Liver (tissue), 9 donors: ENCODE data around the gene PERCC1. TPM values are rescaled to one million over a fixed set of nuclear protein-coding genes. Genes with fewer than 3 reads are reported as not detected.

Source experiments
- DNase-seq: peaks from one replicate; pipeline ENCODE4 v3.0.0-alpha.2; 2017; ENCODE audit warnings: low spot score
- H3K27ac ChIP-seq, 2 donors: one replicate each; pipeline ENCODE4 v1.7.0; 2013; ENCODE audit warnings: inconsistent platforms in 2 of 2, low read length in 2 of 2, control low read depth in 1 of 2, low read depth in 1 of 2, mild to moderate bottlenecking in 1 of 2
- H3K27me3 ChIP-seq, 4 donors: one replicate each; pipeline versions ENCODE4 v1.6.1 to v1.7.0; 2013; ENCODE audit warnings: low read length in 3 of 4, inconsistent platforms in 1 of 4, mild to moderate bottlenecking in 1 of 4, moderate library complexity in 1 of 4; ENCODE audit not compliant: control insufficient read depth in 4 of 4, insufficient read depth in 4 of 4
- H3K36me3 ChIP-seq, 4 donors: one replicate each; pipeline versions ENCODE4 v1.6.1 to v1.7.0; 2013; ENCODE audit warnings: low read length in 3 of 4, mild to moderate bottlenecking in 3 of 4, low read depth in 1 of 4, moderate library complexity in 1 of 4; ENCODE audit not compliant: control insufficient read depth in 4 of 4, insufficient read depth in 3 of 4
- H3K4me1 ChIP-seq, 4 donors: one replicate each; pipeline versions ENCODE4 v1.6.1 to v1.7.0; 2013; ENCODE audit warnings: low read length in 3 of 4, mild to moderate bottlenecking in 3 of 4, moderate library complexity in 1 of 4; ENCODE audit not compliant: control insufficient read depth in 4 of 4, insufficient read depth in 4 of 4
- H3K4me3 ChIP-seq, 3 donors: one replicate each; pipeline versions ENCODE4 v1.6.1 to v1.7.0; 2013; ENCODE audit warnings: low read length in 3 of 3, control low read depth in 1 of 3, low read depth in 1 of 3, mild to moderate bottlenecking in 1 of 3
- H3K9ac ChIP-seq, 2 donors: one replicate each; pipeline ENCODE4 v1.7.0; 2013; ENCODE audit warnings: low read length in 2 of 2, mild to moderate bottlenecking in 2 of 2, moderate library complexity in 2 of 2, control low read depth in 1 of 2, low read depth in 1 of 2
- H3K9me3 ChIP-seq, 4 donors: one replicate each; pipeline versions ENCODE4 v1.6.1 to v1.7.0; 2013; ENCODE audit warnings: low read length in 3 of 4; ENCODE audit not compliant: control insufficient read depth in 4 of 4
- ATF3 ChIP-seq: IDR thresholded peaks from 2 replicates; pipeline ENCODE4 v1.6.1; 2016; ENCODE audit warnings: antibody characterized with exemption
- CTCF ChIP-seq: fragments of 150-350 bp; IDR thresholded peaks from 2 replicates; pipeline ENCODE4 v1.5.1; 2017; ENCODE audit warnings: improper control_type of control experiment, low read depth, low read length; ENCODE audit not compliant: missing input control
- EGR1 ChIP-seq, 2 donors: IDR thresholded peaks; 2 replicates each; pipeline ENCODE4 v1.6.1; 2016 to 2018; ENCODE audit warnings: antibody characterized with exemption in 2 of 2, low read depth in 2 of 2
- FOXA2 ChIP-seq: IDR thresholded peaks from 2 replicates; pipeline ENCODE4 v1.6.1; 2016; ENCODE audit warnings: antibody characterized with exemption
- GABPA ChIP-seq, 2 donors: IDR thresholded peaks in 1 of 2; conservative IDR thresholded peaks in 1 of 2; 2 replicates each; pipeline ENCODE4 v1.6.1; 2016; ENCODE audit warnings: antibody characterized with exemption in 2 of 2, mild to moderate bottlenecking in 1 of 2, moderate library complexity in 1 of 2
- HNF4A ChIP-seq, 2 donors: conservative IDR thresholded peaks; 2 replicates each; pipeline ENCODE4 v1.6.1; 2016; ENCODE audit warnings: antibody characterized with exemption in 2 of 2, mild to moderate bottlenecking in 2 of 2
- HNF4G ChIP-seq: IDR thresholded peaks from 2 replicates; pipeline ENCODE4 v1.6.1; 2016; ENCODE audit warnings: antibody characterized with exemption
- JUND ChIP-seq, 2 donors: IDR thresholded peaks; 2 replicates each; pipeline ENCODE4 v1.6.1; 2016; ENCODE audit warnings: antibody characterized with exemption in 2 of 2
- MAX ChIP-seq: IDR thresholded peaks from 2 replicates; pipeline ENCODE4 v1.6.1; 2016; ENCODE audit warnings: antibody characterized with exemption
- RAD21 ChIP-seq, 2 donors: IDR thresholded peaks; 2 replicates each; pipeline ENCODE4 v1.6.1; 2016; ENCODE audit warnings: antibody characterized with exemption in 2 of 2, mild to moderate bottlenecking in 2 of 2
- REST ChIP-seq: IDR thresholded peaks from 2 replicates; pipeline ENCODE4 v1.6.1; 2016; ENCODE audit warnings: antibody characterized with exemption, mild to moderate bottlenecking
- RXRA ChIP-seq, 2 donors: IDR thresholded peaks; 2 replicates each; pipeline ENCODE4 v1.6.1; 2017 to 2018; ENCODE audit warnings: antibody characterized with exemption in 2 of 2, mild to moderate bottlenecking in 1 of 2
- SP1 ChIP-seq: IDR thresholded peaks from 2 replicates; pipeline ENCODE4 v1.6.1; 2018; ENCODE audit warnings: antibody characterized with exemption, mild to moderate bottlenecking
- YY1 ChIP-seq: IDR thresholded peaks from 2 replicates; pipeline ENCODE4 v1.6.1; 2016; ENCODE audit warnings: antibody characterized with exemption, mild to moderate bottlenecking
- ZBTB33 ChIP-seq: IDR thresholded peaks from 2 replicates; pipeline ENCODE4 v1.6.1; 2016; ENCODE audit warnings: antibody characterized with exemption
- WGBS: extraction: QIAGEN DNeasy Blood & Tissue Kit; methylation state at CpG from one replicate; pipeline ENCODE4 v1.1.7; 2013; 5-methylcytosine and 5-hydroxymethylcytosine counted together
- polyA plus RNA-seq, 2 donors: library from polyadenylated mRNA; stranded (reverse) in 1 of 2; unstranded in 1 of 2; fragments of 200-250 nt in 1 of 2; fragments of >200 nt in 1 of 2; fragmentation: Nextera tagmentation in 1 of 2; extraction: Ambion mirVana in 1 of 2; gene quantifications; one replicate each; pipeline versions ENCODE4 v1.2.1 to v1.2.3, GENCODE V29; 2013 to 2015
- total RNA-seq, 2 donors: library from RNA; depleted of rRNA; stranded (reverse); fragments of >200 nt; gene quantifications; one replicate each; pipeline ENCODE4 v1.2.3, GENCODE V29; 2014
- donor health status: healthy.
- donor health status: healthy.
- donor health status: healthy.
- donor health status: healthy.
- donor health status: healthy.

Gene PERCC1
- total and polyA plus RNA-seq, 4 donors = 0.50 to 4.7 TPM; not detected in 2

GRCh38 chr16:1471569-1472194 lies 40.8 kb downstream of the PERCC1 start:
- no peaks in the 10 kb centered on the region for H3K36me3 ChIP-seq
- no peak for DNase-seq
- TF ChIP-seq GABPA (IDR thresholded peaks at IDR 0.05 in 1 of 2, conservative IDR thresholded peaks at IDR 0.05 in 1 of 2) (no peak), YY1 (no peak), REST (no peak), RAD21 (IDR thresholded peaks at IDR 0.05) (no peak), MAX (no peak), ATF3 (no peak), HNF4A (conservative IDR thresholded peaks at IDR 0.05) (no peak), EGR1 (IDR thresholded peaks at IDR 0.05; ENCODE audit: low read depth in 2 of 2) (no peak), RXRA (IDR thresholded peaks at IDR 0.05) (no peak), HNF4G (no peak), ZBTB33 (no peak), JUND (IDR thresholded peaks at IDR 0.05) (no peak), SP1 (no peak)
- no peaks in the 10 kb centered on the region for H3K9me3 ChIP-seq
- no peak overlapping the region for H3K27ac ChIP-seq
- H3K4me3 ChIP-seq = no peak overlapping the region
- H3K9ac ChIP-seq = no peak overlapping the region
- peaks cover 13 to 35% (median 24%) of the 10 kb centered on the region in 4 donors for H3K4me1 ChIP-seq
- WGBS = 83% methylated on average over 26 of the region's 26 CpGs
- no peaks in the 10 kb centered on the region for H3K27me3 ChIP-seq

- no peaks in the 10 kb centered on the region for H3K36me3 ChIP-seq
- H3K4me1 ChIP-seq = peaks cover 13 to 35% (median 24%) of the 10 kb centered on the region in 4 donors
- H3K4me3 ChIP-seq = no peak overlapping the region
- no peaks in the 10 kb centered on the region for H3K27me3 ChIP-seq
- H3K27ac ChIP-seq = no peak overlapping the region
- H3K9ac ChIP-seq = no peak overlapping the region
- WGBS = 76% methylated on average over 3 of the region's 3 CpGs
- H3K9me3 ChIP-seq = no peaks in the 10 kb centered on the region
- no peak for DNase-seq
- TF ChIP-seq MAX (no peak), SP1 (no peak), ZBTB33 (no peak), EGR1 (IDR thresholded peaks at IDR 0.05; ENCODE audit: low read depth in 2 of 2) (no peak), RAD21 (IDR thresholded peaks at IDR 0.05) (no peak), RXRA (IDR thresholded peaks at IDR 0.05) (no peak), FOXA2 (no peak), HNF4G (no peak), JUND (IDR thresholded peaks at IDR 0.05) (no peak), ATF3 (no peak), CTCF (no peak), REST (no peak)
Measured at GRCh38 chr16:1472974-1473373, 42.1 kb downstream of the PERCC1 start.
